ENCODE data around the gene DUSP10. TPM values are rescaled to one million over a fixed set of nuclear protein-coding genes. Genes with fewer than 3 reads are reported as not detected.

DUSP10 gene
- total RNA-seq, 4 donors from 2014 or later, result 6.8 to 12.9 (median 9.0) TPM

- no peak for TF ChIP-seq CTCF (IDR thresholded peaks at IDR 0.05; ENCODE audit: low read depth)
Observed at GRCh38 chr1:221717485-221717853, 24.4 kb downstream of the DUSP10 start.

- TF ChIP-seq CTCF (IDR thresholded peaks at IDR 0.05; ENCODE audit: low read depth), result no peak
Observed at GRCh38 chr1:221716713-221717484, 25.0 kb downstream of the DUSP10 start.

- TF ChIP-seq CTCF (IDR thresholded peaks at IDR 0.05; ENCODE audit: low read depth), result no peak
Observed at GRCh38 chr1:221715321-221716169, 26.3 kb downstream of the DUSP10 start.

GRCh38 chr1:221714227-221715152 is 27.4 kb downstream of the DUSP10 start:
- TF ChIP-seq CTCF (IDR thresholded peaks at IDR 0.05; ENCODE audit: low read depth), result no peak

GRCh38 chr1:221712776-221713431 is 29.0 kb downstream of the DUSP10 start:
- TF ChIP-seq CTCF (IDR thresholded peaks at IDR 0.05; ENCODE audit: low read depth), result no peak

GRCh38 chr1:221712198-221712684 is 29.6 kb downstream of the DUSP10 start:
- TF ChIP-seq CTCF (IDR thresholded peaks at IDR 0.05; ENCODE audit: low read depth), result no peak
